Stimulated activated CD8-positive, alpha-beta memory T cell treated with anti-CD3 and anti-CD28 coated beads, Interleukin-4, amount 100 ng/mL, for 48 hours (primary cell): ENCODE results near the gene ANKS1B.

Experiments used
- DNase-seq: peaks from one replicate; pipeline ENCODE4 v3.0.0-alpha.2; 2020

ANKS1B gene

DNA sequence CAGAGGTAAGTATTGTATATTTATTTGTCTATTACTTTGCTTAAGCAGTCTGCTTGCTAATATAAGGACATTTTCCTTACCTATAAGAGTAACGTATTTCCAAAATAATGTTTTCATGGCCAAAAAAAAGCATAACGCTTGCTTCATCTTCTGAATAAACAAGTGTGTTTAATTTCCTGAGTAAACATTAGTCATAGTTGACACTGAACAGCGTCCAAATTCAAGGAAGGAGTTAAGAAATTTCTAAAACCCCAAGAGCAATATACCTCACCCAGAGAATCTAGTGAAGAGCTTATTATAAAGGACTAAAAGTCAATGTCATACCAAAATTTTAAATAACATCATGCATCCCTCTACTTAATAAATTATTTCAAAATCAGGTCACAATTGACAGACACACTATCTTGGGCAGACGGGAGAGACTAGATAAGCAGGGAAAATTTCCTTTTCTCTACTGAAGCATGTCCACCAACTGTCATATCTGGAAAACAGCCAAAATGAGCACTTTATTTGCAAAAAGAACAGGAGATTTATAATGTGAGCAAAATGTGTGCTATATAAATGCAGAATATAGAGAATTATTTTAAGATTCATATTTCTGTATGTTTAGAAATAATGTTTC lies 25.1 kb downstream of the ANKS1B start:
- no peak for DNase-seq

DNA sequence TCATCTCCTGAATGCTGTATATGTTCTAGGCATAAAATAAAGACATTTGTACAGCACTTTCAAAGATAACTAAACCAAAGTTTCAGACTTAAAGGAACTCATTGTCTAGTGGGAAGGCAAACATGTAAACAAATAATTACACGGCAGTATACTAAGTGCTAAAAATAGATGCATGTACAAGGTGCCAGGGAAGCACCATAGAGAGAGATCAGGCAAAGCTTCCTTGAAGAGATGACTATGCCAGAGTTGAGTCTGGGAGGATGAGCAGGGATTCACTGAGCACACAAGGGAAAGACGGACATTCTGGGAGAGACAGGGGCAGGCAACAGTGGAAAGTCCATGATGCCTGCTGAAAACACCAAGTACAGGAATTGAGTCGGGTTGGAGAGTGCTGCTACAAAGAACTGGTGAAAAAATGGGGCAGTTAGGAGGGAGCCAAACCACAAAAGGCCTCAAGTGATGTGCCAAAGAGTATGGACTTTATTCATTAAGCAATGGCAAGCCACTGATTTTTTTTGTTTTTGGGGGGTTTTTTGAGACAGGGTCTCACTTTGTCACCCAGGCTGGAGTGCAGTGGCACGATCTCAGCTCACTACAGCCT lies 26.8 kb downstream of the ANKS1B start:
- DNase-seq, result no peak

DNA sequence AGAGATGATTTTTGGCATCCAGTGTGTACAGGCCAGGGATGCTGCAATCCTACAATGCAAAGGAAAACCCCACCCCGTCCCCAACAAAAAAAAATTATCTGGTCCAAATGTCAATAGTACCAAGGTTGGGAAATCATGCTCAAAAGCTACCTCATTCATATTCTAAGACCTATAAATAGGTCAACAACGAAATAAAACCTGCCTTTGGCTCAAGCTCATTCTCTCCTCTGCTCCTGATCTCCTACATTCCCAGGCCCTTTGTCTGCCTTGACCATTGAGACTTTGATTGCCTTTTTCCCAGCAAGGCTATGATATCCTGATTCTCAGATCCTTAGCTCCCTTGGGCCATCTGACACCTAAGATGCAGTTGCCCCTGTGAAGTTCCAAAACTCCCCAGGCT lies 30.0 kb downstream of the ANKS1B start:
- DNase-seq, result no peak

DNA sequence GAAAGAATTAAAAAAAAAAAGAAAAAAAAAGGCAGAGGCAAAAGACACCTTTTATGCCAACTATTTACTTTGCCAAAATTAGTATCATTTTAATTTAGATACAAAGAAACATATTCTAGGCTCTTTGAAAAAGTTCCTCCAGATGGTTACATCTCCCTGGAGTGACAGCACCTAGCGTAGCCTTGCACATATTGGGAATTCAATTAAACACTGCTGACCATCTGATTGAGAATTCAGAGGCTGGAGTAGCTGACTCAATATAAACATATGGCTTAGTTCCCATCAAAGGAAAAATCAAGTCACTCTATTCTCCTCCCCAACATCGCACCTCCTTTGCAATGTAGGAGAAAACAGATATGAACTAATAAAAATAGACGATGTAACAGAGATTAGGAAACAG lies 36.4 kb downstream of the ANKS1B start:
- DNase-seq, result no peak

DNA sequence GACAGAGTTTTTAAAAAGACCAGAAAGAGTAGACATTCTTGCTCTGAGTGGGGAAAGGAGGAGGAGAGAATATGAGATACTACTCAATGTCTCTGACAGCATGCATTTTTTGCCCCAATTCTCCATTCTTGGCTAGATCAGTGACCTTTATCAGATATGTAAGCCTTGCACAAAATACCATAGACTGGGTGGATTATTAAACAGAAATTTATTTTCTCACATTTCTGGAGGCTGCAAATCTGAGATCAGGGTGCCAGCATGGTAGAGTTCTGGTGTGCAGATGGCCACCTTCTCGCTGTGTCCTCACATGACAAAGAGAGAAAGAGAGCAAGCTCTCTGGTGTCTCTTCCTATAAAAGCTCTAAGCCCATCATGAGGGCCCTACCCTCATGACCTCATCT lies 38.6 kb downstream of the ANKS1B start:
- DNase-seq, result no peak

DNA sequence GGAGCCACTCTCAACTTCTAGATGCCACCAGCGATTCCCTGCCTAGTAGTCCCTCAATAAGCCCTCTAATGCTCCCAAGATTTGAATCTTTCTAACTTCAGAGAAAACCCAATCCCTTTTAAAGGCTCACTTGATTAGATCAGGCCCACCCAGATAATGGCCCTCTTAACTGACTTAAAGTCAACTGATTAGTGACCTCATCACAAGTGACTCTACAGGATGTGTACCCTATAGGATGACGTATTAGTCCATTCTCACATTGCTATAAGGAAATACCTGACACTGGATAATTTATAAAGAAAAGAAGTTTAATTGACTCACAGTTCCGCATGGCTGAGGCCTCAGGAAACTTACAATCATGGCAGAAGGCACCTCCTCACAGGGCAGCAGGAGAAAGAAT lies 49.1 kb downstream of the ANKS1B start:
- DNase-seq, result no peak

DNA sequence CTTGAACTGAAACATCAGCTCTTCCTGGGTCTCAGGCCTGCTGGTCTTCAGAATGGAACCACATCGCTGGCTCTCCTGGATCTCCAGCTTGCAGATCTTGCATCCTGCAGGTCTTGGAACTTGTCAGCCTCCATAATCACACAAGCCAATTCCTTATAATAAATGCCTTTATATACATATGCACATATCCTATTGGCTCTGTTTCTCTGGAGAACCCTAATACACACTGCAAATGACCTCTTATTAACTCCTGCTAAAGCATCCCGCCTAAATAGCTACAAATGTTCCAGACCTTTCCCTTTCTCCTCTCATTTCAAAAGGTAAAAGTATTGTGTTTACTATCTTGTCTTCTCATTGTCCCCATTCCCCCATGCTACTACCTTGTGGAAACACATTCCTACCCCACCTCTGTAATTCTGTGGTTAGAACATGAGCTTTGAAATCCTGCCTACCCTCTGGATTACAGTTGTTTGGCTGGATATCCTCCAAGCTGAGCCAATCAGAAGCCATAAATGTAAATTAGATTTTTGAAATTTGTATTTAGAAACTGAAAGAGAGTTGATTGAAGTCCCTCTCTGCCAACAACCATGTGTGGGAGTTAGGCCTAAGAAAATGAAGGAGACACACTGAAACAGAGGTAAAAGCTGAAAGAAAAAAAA lies 58.1 kb downstream of the ANKS1B start:
- no peak for DNase-seq

DNA sequence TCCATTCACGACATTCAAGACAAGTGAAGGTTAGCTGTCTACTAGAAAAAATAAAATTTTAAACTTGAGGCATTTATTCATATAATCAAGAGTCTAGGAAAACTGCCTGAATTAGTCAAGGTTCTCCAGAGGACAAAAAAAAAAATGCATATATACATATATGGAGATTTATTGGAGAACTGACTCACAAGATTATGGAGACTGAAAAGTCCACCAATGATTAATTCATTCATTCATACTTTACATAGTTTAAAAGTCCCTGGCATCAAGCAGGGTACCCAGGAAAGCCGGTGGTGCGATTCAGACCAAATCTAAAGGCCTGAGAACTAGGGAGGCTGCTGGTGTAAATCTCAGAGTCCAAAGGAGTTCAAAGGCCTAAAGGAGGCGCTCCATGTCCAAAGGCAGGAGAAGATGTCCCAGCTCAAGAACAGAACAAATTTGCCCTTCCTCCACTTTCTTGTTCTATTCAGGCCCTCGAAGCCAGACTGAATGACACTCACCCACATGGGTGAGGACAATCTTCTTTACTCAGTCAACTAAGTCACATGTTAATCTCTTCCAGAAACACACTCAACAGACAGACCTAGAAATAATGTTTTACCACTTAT lies 64.3 kb downstream of the ANKS1B start:
- DNase-seq, result no peak

DNA sequence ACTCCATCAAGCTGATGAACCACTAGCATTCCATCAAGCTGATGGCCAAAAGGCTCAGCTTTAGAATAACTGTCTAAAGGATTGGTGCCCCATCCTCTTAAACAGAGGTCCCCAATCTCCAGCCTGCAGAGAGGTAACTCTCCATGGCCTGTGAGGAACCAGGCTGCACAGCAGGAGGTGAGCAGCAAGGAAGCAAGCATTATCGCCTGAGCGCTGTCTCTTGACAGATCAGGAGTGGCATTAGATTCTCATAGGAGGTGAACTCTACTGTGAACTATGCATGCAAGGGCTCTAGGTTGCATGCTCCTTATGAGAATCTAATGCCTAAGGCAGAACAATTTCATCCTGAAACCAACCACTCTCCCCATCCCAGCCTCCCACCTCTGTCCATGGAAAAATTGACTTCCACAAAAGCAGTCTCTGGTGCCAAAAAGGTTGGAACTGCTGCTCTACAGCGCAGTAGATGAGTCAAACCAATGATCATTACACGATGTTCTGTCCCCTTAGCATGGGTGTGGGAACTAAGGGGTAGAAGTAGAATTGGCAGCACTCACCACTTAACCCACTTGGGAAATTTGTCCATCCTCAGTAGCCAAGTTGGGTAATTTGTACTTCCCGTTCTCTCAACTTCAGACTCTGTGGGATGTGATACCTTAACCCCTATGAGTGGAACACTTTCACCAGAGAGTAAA lies 66.9 kb downstream of the ANKS1B start:
- no peak for DNase-seq

DNA sequence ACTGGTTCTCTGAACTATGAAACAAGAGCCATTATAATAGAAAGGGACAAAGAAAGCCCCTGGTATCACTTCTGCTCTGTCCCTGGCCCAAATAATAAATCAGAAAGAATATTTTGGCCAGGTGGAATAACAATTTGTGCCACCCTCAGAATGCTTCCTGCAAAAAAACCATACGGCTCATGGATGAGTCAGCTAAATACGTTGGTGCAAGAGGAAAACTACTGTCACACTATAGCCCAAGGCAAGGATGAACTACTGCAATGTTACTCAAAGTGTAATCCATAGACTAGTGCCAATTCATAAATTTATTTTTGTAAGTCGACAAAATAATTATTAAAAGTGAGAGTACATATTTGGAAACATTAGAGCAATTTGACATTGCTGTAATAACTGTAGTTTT lies 68.2 kb downstream of the ANKS1B start:
- DNase-seq, result no peak

DNA sequence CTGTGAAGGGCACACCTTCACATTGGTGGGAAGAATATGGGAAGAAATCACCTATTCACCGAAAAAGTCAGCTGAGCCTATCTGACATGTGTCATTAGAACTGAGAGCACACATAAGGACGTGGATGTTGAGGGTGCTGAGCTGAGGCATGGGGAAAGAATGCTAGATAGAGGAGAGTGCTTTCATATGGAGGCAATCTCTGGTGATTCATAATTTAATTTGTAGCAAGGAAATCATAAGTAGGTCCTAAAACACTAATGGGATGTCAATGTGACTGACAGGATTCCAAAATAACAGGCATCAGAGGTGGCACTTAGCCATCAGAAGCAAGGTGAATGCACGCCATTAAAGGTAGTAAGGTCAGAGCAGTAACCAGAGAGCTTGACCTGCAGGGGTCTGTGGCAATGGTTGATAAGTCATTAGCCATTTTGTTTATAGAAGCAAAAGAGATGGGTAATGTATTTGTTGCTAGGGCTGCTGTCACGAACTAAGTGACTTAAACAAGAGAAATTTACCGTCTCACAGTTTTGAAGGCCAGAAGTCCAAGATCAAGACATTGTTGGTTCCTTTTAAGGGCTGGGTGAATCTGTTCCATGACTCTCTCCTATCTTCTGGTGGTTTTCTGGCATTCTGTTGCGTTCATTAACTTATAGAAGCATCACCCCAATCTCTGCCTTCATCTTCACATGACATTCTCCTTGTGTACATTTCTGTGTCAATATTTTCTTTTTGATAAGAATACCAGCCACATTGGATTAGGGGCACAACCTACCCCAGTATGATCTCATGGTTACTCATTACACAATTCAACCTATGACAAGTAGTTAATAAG lies 69.3 kb downstream of the ANKS1B start:
- DNase-seq, result no peak

DNA sequence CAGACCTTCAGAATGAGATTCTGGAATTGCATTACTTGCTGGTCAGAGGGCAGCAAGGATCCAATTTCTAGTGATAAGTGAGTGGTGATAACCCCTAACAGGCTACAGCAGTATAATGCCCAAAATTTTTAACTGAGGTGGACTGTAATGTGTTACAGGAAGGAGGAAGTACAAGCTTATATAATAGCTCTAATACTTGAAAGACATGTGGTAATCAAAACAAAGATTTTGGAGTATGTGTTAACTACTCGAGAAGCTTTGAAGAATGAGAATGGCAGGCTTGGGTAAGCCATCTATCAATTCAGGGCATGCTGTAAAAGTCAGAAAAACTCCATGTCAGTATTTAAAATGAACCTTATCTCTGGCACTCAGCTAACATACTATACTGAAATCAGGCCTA lies 70.5 kb downstream of the ANKS1B start:
- DNase-seq, result no peak

DNA sequence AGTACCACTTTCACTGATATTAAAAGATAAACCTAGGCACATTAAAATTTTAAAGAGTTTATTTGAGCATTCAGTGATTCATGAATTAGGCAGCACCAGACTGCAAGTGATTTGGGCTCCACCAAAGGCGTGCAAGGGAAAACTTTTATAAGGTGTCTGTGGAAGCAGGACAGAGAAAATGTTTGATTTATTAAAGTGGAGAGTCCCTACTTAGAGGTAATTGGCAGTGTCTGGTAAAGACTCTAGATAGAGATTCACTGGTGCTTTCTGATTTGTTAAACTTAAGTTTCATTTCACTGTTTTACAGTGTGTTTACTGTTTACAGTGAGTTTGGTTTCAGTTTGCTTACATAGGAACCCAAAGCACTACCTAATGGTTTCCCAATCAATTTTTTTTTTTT lies 72.8 kb downstream of the ANKS1B start:
- DNase-seq, result no peak

DNA sequence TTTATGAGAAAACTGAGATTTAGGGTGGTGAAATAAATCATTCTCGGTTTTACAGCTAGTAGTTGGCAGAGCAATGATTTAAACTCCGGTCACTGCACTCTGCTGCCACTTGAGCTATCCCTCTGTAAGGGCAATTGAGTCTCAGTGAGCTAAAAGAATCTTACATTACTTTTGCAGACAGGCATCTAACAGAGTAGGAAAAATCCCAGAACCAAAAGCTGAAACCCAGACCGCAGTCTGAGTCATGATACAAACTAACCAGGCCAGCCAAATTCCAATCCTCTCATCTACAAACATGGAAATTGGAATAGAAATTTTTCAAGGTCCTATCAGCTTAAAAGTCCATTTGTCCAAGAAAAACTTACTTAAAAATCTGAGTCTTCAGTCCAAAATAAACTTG lies 73.7 kb downstream of the ANKS1B start:
- DNase-seq, result no peak

DNA sequence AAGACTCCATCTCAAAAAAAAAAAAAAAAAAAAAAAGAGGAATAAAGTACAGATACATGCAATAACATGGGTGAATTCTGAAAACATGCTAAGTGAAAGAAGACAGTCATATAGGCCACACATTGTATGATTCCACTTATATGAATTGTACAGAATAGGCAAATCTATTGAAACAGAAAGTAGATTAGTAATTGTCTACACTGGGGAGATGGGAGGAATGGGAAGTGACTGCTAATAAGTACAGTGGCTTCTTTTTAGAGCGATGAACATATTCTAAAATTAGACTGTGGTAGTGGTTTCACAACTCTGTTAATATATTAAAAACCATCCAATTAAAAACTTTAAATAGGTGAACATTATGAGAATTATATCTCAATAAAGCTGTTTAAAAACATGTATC lies 74.4 kb downstream of the ANKS1B start:
- DNase-seq, result no peak

DNA sequence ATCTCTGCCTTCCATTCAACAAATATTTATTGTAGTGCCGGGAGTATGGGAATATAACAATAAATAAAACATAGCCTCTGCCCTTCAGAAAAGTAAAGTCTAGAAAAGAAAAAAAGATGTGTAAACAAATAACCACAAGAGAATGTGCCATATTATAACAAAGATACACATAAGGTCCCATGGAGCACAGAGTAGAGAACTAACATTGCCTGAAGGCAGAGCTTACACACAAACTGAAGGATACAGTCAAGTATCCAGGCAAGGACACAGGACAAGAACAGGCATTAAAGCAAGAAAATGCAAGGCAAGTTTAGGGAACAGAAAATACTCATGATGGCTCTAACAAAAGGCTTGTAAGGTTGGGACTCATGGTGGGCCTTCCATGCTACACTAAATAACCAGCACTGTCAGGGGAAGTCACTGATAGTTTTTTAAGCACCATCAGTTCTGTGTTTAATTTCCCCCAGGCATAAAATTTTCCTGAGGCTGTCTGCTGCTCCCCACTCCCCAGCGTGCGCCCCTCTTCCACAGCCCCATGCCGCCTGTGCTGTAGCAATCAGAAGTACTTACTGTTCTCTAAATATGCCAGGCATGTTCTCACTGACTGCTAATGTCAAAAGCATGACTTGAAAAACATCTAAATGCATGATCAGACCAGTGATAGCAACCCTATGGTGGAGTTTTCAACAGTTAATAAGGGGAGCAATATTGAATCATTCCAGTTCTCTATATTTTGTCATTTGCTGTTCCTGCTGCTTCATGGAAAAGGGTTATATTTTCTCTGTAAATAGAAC lies 77.8 kb downstream of the ANKS1B start:
- no peak for DNase-seq

DNA sequence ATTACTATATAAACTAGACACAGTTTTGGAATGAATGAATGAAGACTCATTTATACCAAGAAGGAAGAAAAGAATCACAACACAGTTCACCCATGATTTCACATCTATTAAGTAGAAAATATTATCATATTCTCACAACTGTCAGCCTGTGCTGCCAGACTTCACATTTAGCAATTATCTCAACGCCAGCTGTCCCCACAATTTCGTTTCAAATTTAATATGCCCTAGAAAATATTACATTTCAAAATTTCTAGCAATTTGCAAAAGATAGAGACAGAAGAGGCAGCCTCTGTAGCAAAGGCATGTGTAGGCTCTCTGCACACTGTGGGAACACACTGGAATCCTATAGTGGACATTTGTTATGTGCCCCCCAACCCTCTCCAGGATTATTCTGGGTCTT lies 83.6 kb downstream of the ANKS1B start:
- DNase-seq, result no peak

DNA sequence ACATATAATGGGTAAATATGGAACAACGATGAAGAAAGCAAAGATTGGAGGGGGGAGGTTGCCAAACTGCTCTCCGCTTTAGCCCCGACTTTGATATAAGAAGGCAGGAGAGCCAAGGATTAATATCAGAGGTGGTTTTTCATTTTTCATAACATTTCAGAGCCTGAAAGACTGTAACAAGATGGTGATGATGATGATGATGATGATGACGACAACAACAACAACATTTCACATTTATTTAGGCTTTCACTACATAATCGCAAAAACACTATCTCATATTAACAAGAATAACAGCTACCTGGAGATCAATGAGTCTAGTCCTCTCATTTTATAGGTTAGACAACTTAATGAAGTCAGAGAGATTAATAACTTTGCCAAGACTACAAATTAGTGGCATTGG lies 86.1 kb downstream of the ANKS1B start:
- DNase-seq, result no peak

DNA sequence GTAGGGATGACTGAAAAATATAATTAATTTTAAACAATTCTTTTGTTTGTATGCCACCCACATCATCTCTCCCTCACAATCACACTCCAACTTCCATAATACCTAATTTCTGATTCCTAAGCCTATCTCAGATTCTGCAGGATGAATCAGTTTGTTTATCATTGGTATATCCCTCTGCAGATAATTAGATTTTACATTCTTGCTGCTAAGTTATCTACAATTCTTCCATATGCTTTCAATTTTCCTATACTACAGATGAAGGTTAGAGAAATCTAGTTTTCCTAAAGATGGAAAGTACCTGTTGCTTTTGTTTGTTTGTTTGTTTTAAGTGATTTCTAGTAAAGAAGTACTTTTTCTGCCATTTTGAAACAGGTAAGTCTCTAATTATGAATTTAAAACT lies 105.3 kb downstream of the ANKS1B start:
- no peak for DNase-seq

DNA sequence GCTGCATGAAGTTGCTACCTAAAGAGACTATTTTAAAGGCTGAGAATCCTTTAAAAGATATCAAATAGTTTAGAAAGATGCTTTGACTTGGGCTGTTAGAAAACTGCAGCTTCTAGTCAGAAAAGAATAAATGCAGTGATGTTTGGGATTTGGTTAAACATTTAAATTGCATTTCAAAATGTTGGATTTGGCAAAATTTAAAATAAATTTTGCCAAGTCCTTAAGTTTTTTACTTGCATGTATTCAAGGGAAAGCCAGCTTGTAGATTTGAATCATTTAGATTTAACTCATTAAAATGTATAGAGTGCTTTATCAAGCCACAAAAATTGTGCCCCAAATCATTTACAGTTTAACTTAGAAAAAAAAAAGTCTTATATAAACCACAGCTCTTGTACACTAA lies 109.7 kb downstream of the ANKS1B start:
- DNase-seq, result no peak

DNA sequence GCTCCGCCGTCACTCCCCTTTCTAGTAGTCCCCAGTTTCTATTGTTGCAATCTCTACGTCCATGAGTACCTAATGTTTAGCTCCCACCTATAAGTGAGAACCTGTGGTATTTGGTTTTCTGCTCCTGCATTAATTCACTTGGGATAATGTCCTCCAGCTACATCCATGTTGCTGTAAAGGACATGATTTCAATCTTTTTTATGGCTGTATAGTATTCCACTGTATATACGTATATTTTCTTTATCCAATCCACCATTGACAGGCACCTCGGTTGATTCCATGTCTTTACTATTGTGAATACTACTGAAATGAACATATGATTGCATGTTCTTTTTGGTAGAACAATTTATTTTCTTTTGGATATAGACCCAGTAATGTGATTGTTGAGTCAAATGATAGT lies 114.7 kb downstream of the ANKS1B start:
- no peak for DNase-seq

DNA sequence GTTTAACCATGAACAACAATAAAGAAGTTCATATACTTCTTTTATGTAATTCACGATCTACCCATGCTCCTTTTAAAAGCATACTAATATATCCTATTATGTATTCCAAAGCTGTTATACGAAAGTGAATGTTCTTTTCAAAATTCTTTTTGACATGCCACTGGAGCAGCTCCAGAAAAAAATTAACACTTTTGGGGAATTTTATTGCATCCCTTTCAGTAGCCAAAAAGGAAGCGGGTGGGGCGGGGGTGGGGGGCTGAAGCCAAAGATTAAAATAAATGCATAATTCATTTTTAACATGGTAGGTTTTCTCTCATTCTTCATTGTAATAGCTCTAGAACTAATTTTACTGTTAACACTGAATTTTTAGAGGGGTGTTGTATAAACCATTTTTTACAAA lies 123.0 kb downstream of the ANKS1B start:
- no peak for DNase-seq
